ACC112 (cell line): Measurements from ENCODE around the gene CETN2.

Experiments
- H2AFZ ChIP-seq: fragments of 200-600 bp; sonication (generic); one replicate; pipeline ENCODE4 v1.6.0; 2017; ENCODE audit warnings: antibody characterized with exemption, low read length; ENCODE audit not compliant: unreplicated experiment
- H3K27ac ChIP-seq: fragments of 200-600 bp; sonication (generic); 2 replicates; pipeline ENCODE4 v1.5.1; 2014; ENCODE audit warnings: low read depth, mild to moderate bottlenecking, antibody characterized with exemption, low read length, moderate library complexity
- H3K27me3 ChIP-seq: fragments of 200-600 bp; sonication (generic); 2 replicates; pipeline ENCODE4 v1.6.1; 2014; ENCODE audit warnings: mild to moderate bottlenecking, antibody characterized with exemption, low read length, moderate library complexity, mixed read lengths; ENCODE audit not compliant: insufficient read depth
- H3K36me3 ChIP-seq: fragments of 200-600 bp; sonication (generic); 2 replicates; pipeline ENCODE4 v1.6.1; 2016; ENCODE audit warnings: mild to moderate bottlenecking, antibody characterized with exemption, low read length, moderate library complexity, mixed read lengths; ENCODE audit not compliant: insufficient read depth
- H3K4me1 ChIP-seq: fragments of 200-600 bp; sonication (generic); one replicate; pipeline ENCODE4 v1.6.1; 2016; ENCODE audit warnings: low read length, mixed read lengths; ENCODE audit not compliant: insufficient read depth, unreplicated experiment, control insufficient read depth
- H3K4me3 ChIP-seq: fragments of 200-600 bp; sonication (generic); 2 replicates; pipeline ENCODE4 v1.5.1; 2014; ENCODE audit warnings: mild to moderate bottlenecking, low read depth, low read length
- H3K79me2 ChIP-seq: fragments of 200-600 bp; sonication (generic); one replicate; pipeline ENCODE4 v1.6.0; 2016; ENCODE audit warnings: low read length; ENCODE audit not compliant: control insufficient read depth, unreplicated experiment, insufficient read depth

CETN2 gene

DNA sequence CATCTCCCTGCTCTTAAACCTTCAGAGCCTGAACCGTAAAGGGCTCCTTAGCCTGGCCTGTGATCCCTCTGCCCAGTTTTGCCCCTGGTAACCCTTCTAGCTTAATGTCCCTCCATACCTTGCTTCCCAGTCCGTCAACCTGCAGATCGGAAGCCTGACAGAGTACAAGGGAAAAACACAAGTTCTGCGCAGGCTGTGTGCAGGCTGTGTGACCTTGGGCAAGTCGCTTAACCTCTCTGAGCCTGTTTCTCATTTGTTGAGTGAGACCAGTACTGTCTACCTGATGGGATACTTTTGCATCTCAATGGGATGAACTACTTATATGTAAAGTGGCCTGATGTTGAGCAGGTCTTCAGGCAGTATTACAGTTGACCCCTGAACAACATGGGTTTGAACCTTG, 2.0 kb upstream of the CETN2 start:
- H3K79me2 ChIP-seq: peaks cover 31% of the 10 kb centered on the region
- H3K27me3 ChIP-seq: no peaks in the 10 kb centered on the region
- H3K36me3 ChIP-seq: no peaks in the 10 kb centered on the region
- H2AFZ ChIP-seq: no peak overlapping the region
- H3K27ac ChIP-seq: no peak overlapping the region
- peak overlapping the region; percentile 80; the same call in 1 of the 2 replicates for H3K4me3 ChIP-seq
- peaks cover 8% of the 10 kb centered on the region for H3K4me1 ChIP-seq

DNA sequence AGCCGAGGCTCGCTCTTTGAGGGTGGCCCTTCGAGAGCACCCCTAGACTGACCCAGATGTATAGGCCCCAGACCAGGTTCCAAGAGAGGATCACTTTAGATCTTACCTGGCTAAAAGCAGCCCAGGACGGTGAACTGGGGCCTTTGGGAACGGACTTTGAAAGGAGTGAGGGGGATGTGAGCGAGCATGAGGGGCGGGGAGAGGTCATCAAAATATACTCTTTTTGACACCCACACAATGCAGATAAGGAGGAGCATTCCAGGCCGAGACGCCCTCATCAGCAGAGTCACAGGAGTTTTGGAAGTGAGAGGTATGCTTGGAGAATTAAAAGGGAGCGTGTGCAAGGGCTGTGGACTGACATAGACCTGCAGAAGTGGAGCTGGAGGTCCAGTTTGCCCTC, 834 bp upstream of the CETN2 start:
- H3K27ac ChIP-seq: no peak overlapping the region
- peaks cover 31% of the 10 kb centered on the region for H3K79me2 ChIP-seq
- H2AFZ ChIP-seq: peak overlapping the region; percentile 66

DNA sequence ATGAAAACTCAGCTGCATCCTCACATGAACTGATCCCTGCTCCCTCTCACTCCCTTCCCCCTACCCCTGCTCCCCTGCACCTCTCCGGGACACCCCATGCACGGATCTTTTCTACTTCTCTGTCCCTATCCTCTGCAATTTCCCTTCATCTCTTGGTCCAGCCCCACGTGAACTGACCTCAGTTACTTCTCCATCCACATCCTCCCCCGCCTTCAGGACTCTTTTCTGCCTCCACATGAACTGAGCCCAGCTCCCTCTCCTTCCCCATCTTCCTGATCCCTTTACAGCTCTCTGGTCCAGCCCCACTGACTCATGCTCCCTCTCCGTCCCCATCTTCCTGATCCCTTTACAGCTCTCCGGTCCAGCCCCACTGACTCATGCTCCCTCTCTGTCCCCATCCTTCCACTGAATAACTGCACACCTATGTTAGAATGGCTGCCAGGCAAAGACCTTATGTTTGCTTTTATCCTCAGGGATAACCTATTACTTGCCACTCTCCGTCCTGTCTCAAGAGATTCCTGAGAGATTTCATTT, 5.6 kb downstream of the CETN2 start:
- Histone ChIP-seq H3K4me1 (peaks cover 3% of the 10 kb centered on the region), H3K79me2 (no peaks in the 10 kb centered on the region), H2AFZ (no peak overlapping the region), H3K36me3 (no peaks in the 10 kb centered on the region), H3K27me3 (no peaks in the 10 kb centered on the region), H3K27ac (no peak overlapping the region), H3K4me3 (no peak overlapping the region)

More for the DNA sequence above, 834 bp upstream of the CETN2 start:
- peaks cover 8% of the 10 kb centered on the region for H3K4me1 ChIP-seq
- peak overlapping the region; percentile 80 for H3K4me3 ChIP-seq
- no peaks in the 10 kb centered on the region for H3K36me3 ChIP-seq
- no peaks in the 10 kb centered on the region for H3K27me3 ChIP-seq

DNA sequence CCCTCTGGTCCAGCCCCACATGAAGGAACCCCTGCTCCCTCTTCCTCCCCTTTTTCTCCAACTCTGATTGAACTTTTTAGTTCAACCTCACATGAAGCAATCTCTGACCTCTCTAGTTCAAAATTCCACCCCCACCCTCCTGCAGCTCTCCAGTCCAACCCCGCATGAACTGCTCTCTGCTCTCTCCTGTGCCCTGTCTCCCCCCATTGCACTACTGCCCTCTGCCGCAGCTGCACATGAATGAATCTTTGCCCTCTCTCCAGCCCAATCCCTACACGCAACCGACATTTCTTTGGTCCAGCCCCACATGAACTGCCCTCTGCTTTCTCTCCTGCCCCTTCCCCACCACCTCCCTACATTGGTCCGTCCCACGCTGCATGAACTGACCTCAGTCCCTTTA, 6.9 kb downstream of the CETN2 start:
- H3K27me3 ChIP-seq: no peaks in the 10 kb centered on the region
- no peak overlapping the region for H2AFZ ChIP-seq
- no peak overlapping the region for H3K4me3 ChIP-seq
- H3K79me2 ChIP-seq: no peaks in the 10 kb centered on the region
- H3K4me1 ChIP-seq: peaks cover 12% of the 10 kb centered on the region
- no peaks in the 10 kb centered on the region for H3K36me3 ChIP-seq
- H3K27ac ChIP-seq: no peak overlapping the region

DNA sequence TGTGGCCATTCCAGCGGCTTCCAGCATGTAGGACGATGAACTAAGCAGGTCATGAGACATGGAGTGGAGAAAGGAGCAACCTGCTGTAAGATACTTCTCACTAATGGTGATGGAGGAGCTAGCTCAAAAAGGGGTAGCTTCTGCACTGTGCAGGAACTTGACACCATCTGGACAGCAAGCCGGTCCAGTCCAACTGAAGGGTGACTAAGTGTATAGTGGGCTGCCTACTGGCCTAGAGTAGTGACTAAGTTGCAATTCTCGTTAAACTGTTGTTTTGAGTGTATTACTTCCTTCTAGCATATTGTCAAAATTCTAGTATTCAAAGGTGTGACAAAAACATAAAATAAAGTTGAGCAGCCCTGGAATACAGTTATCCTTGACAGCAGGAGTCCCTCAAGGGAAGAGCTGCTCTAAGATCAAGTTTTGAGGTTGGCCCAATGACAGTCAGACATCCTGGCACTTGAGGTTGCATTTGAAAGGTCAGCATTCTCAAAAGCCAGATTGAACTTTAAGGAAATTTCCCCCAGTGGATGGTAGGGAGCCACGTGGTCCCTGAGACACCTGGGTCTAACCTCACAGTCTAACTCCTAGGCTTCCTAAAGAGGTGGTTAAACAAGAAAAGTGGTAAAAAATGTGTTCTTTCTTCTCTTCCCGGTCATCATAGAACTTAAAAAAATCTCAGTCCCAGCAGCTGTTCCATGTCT, 8.0 kb downstream of the CETN2 start:
- H3K36me3 ChIP-seq: no peaks in the 10 kb centered on the region
- no peak overlapping the region for H3K4me3 ChIP-seq
- no peak overlapping the region for H3K27ac ChIP-seq
- no peaks in the 10 kb centered on the region for H3K79me2 ChIP-seq
- H3K4me1 ChIP-seq: peaks cover 12% of the 10 kb centered on the region
- no peak overlapping the region for H2AFZ ChIP-seq
- no peaks in the 10 kb centered on the region for H3K27me3 ChIP-seq

DNA sequence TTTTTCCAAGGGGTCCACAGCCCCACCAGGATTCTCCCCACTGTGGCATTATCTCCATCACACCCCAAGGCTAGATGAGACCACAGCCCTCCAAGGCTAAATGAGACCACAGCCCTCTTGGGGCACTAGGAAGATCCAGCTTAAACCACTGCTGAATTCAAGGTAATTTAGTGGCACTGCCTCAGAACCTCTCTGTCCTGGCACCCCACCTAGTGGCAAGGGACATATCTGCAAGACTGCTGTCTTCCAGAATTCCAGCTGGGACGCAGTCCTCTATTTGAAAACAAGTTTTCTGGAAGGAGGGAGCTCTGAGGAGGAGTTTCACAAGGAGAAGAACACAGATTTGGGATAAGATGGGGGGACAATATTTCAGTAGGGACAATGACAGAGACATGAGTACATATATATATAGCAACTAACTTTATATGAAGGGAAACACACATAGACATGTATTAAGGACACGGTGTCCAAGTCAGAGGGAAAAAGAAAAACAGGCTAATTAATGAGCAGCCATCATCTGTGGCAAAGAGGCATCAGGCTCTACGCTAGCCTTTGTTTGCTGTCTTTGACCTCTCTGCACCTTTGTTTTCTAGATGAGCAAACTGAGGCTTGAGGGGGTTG, 9.3 kb downstream of the CETN2 start:
- Histone ChIP-seq H3K27me3 (no peaks in the 10 kb centered on the region), H3K4me3 (no peak overlapping the region), H3K27ac (no peak overlapping the region), H3K79me2 (no peaks in the 10 kb centered on the region), H3K4me1 (peaks cover 12% of the 10 kb centered on the region), H3K36me3 (no peaks in the 10 kb centered on the region), H2AFZ (no peak overlapping the region)

DNA sequence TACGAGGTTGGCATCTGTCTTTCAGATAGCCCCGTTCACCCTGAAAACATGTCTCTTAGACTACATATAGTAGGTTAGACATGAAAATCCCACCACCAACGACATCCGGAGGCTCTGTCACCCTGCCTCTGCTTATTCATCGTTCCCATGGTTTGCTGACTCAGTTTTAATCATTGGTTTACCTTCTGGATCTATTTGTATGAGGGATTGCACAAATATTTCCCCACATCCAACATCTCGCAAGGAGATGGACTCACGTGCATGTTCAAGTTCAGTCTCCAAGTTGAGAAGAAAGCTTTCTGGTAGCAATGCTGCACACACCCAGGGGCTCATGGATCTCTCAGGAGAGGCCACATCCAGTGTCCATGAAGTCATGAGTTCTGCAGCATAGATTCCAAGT, 10.8 kb downstream of the CETN2 start:
- no peaks in the 10 kb centered on the region for H3K27me3 ChIP-seq
- no peaks in the 10 kb centered on the region for H3K36me3 ChIP-seq
- H3K4me1 ChIP-seq: peaks cover 12% of the 10 kb centered on the region
- no peaks in the 10 kb centered on the region for H3K79me2 ChIP-seq
- no peak overlapping the region for H2AFZ ChIP-seq
- H3K4me3 ChIP-seq: no peak overlapping the region
- H3K27ac ChIP-seq: peak overlapping the region; percentile 55

DNA sequence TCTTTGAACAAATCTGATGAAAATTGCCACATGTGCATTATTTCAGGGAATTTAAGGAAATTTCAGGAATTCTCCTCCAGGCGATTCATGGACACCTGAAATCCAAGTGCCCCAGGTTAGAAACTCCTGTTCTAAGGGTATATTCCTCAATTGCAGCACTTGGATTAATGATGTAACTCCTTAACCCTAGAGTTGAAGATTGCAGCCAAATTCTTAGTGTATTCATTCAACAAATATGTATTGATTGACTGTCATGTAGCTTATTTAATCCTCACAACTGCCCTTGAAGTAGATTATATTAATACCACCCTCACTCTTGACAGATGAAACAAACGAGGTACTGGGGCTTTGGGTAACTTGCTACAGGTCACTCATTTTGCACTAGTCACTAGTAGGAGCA, 11.3 kb downstream of the CETN2 start:
- H3K27me3 ChIP-seq: no peaks in the 10 kb centered on the region
- H2AFZ ChIP-seq: no peak overlapping the region
- no peaks in the 10 kb centered on the region for H3K36me3 ChIP-seq
- no peaks in the 10 kb centered on the region for H3K79me2 ChIP-seq
- H3K4me3 ChIP-seq: no peak overlapping the region
- peaks cover 12% of the 10 kb centered on the region for H3K4me1 ChIP-seq
- peak overlapping the region; percentile 55 for H3K27ac ChIP-seq

DNA sequence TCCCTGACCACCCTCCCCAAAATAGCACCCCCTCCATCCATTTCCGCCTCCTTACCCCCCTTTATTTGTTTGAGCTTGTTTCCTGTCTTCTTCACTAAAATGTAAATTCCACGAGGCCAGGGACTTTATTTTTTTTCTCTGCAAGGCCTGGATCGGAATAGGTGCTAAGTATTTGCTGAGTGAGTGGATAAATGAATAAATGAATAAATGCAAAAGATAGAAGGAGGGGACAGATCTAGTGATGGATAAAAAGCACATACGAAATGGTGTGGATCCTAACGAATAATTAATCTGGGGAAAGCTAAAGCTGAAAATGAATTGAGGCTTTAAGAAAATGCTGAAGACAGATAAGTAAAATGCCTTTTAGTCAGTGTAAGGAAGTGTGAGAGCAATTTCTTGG, 12.2 kb downstream of the CETN2 start:
- peaks cover 12% of the 10 kb centered on the region for H3K4me1 ChIP-seq
- H3K4me3 ChIP-seq: no peak overlapping the region
- no peaks in the 10 kb centered on the region for H3K79me2 ChIP-seq
- no peaks in the 10 kb centered on the region for H3K27me3 ChIP-seq
- H3K27ac ChIP-seq: no peak overlapping the region
- no peak overlapping the region for H2AFZ ChIP-seq
- H3K36me3 ChIP-seq: no peaks in the 10 kb centered on the region

DNA sequence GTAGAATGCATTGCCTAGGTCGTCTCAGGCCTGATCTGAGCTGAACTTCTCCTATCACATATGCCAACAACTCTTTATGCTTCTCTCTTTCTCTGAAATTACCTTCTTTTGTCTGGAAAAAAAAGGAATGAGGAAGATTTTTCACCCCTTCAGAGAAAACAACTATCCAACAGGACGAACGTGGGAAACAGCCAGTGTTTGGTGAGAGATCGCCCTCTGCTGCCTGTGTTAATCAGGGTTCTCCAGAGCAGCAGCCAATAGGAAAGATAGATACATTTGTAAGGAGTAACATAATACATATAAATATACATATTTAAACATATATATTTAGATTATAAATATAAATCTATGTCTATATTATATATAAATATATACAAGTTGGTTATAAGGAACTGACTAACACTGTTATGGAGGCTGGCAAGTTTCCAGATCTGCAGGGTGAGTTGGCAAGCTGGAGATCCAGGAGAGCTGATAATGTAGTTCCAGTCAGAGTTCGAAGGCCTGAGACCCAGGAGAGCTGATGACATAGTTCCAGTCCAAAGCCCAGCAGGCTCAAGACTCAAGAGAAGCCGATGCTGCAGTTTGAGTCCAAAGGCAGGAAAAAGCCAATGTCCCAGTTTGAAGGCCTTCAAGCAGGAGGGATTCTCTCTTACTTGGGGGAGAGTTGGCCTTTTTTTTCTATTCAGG, 13.3 kb downstream of the CETN2 start:
- H3K79me2 ChIP-seq: no peaks in the 10 kb centered on the region
- no peaks in the 10 kb centered on the region for H3K27me3 ChIP-seq
- peak overlapping the region; percentile 25 for H2AFZ ChIP-seq

More for the DNA sequence above, 13.3 kb downstream of the CETN2 start:
- no peaks in the 10 kb centered on the region for H3K36me3 ChIP-seq
- H3K4me1 ChIP-seq: peaks cover 12% of the 10 kb centered on the region
- H3K4me3 ChIP-seq: no peak overlapping the region
- H3K27ac ChIP-seq: no peak overlapping the region
